Uterus (tissue), 4 donors: Measurements from ENCODE around the gene ID3. TPM values are rescaled to one million over a fixed set of nuclear protein-coding genes. Genes with fewer than 3 reads are reported as not detected.

Source experiments
- DNase-seq, 2 donors: peaks; one replicate each; pipeline ENCODE4 v3.0.0-alpha.2; 2019 to 2020
- H3K27ac ChIP-seq, 2 donors: fragments of 200-600 bp; sonication (generic); 1 replicate in 1 of 2; 2 replicates in 1 of 2; pipeline ENCODE4 v1.5.1; 2016 to 2018
- H3K27me3 ChIP-seq, 2 donors: fragments of 200-600 bp; sonication (generic); one replicate each; pipeline ENCODE4 v1.5.1; 2018 to 2019; ENCODE audit warnings: control low read depth in 1 of 2
- H3K36me3 ChIP-seq, 2 donors: fragments of 200-600 bp; sonication (generic); one replicate each; pipeline ENCODE4 v1.5.1; 2019; ENCODE audit warnings: control low read depth in 1 of 2
- H3K4me1 ChIP-seq, 2 donors: fragments of 200-600 bp; sonication (generic); one replicate each; pipeline ENCODE4 v1.5.1; 2018 to 2019; ENCODE audit warnings: control low read depth in 1 of 2
- H3K4me3 ChIP-seq, 2 donors: fragments of 200-600 bp; sonication (generic); 1 replicate in 1 of 2; 2 replicates in 1 of 2; pipeline ENCODE4 v1.5.1; 2018 to 2019; ENCODE audit warnings: mild to moderate bottlenecking in 1 of 2
- H3K9me3 ChIP-seq, 2 donors: fragments of 200-600 bp; sonication (generic); one replicate each; pipeline ENCODE4 v1.5.1; 2019; ENCODE audit warnings: control low read depth in 1 of 2
- POLR2A ChIP-seq, 2 donors: fragments of 450-650 bp; IDR thresholded peaks; one replicate each; pipeline ENCODE4 v1.6.1; 2016; ENCODE audit warnings: antibody characterized with exemption in 2 of 2, mild to moderate bottlenecking in 1 of 2, moderate library complexity in 1 of 2
- intact Hi-C: fragments of 100-400 bp; cut with DNase I; formaldehyde crosslinking; loops from one replicate; pipeline ENCODE4 v1.15.1; 2023; ENCODE audit warnings: low total_unique reads
- total RNA-seq, 4 donors: library from RNA; depleted of rRNA in 3 of 4; stranded (reverse); fragments of >200 nt in 3 of 4; gene quantifications; one replicate each; pipeline versions ENCODE4 v1.1.0 to v1.2.4, GENCODE V29; 2014 to 2023
- TF ChIP-seq, protein P1 (sequence below), 4 experiments: fragments of 200-600 bp in 2 of 4; fragments of 450-650 bp in 2 of 4; sonication (generic) in 2 of 4; IDR thresholded peaks; one replicate each; pipeline ENCODE4 v1.5.1; 2016 to 2019; ENCODE audit warnings: antibody characterized with exemption in 4 of 4, mild to moderate bottlenecking in 2 of 4, moderate library complexity in 1 of 4
- donor health status: DM: yes; HTN: yes; CAD: no.

The ID3 gene
- total RNA-seq, 4 donors from 2014 or later: 38.4 to 652 (median 260) TPM

GRCh38 chr1:23556635-23557470, 2.4 kb downstream of the ID3 start:
- H3K4me1 ChIP-seq: peaks cover 0 to 4% of the 10 kb centered on the region in 2 donors

DNA sequence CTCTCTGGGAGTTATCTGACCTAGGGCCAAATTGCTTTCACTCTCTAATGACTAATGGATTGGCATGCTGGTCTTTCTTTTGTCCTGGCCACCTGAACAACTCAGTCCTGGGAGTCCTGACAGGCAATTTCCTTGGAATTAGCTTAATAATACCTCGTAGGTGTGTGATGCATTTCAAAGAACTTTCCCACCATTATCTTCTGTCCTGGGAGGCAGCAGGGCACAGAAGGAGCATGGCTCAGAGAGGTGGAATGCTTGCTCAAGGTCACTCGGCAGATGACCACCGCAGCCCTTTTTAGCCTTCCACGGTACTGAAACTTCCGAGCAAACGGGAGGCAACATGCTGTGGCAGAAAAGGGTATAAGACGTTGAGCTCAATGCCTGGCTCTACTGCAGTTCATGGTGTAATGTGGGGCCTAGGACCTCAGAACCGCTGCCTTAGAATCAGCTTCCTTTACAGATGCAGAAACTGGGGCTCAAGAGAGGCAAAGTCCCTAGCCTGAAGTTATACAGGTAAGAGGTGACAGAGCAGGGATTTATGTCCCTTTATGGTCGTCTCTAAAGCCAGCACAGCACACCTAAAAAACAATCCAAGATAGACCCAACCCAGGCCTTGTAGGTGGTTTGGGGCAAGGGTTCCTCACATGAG, 3.2 kb downstream of the ID3 start:
- H3K9me3 ChIP-seq: no peaks in the 10 kb centered on the region
- H3K4me3 ChIP-seq: no peak overlapping the region
- H3K27me3 ChIP-seq: no peaks in the 10 kb centered on the region
- peaks cover 0 to 4% of the 10 kb centered on the region in 2 donors for H3K4me1 ChIP-seq
- TF ChIP-seq POLR2A (IDR thresholded peaks at IDR 0.05): no peak
- TF ChIP-seq, protein P1, sequence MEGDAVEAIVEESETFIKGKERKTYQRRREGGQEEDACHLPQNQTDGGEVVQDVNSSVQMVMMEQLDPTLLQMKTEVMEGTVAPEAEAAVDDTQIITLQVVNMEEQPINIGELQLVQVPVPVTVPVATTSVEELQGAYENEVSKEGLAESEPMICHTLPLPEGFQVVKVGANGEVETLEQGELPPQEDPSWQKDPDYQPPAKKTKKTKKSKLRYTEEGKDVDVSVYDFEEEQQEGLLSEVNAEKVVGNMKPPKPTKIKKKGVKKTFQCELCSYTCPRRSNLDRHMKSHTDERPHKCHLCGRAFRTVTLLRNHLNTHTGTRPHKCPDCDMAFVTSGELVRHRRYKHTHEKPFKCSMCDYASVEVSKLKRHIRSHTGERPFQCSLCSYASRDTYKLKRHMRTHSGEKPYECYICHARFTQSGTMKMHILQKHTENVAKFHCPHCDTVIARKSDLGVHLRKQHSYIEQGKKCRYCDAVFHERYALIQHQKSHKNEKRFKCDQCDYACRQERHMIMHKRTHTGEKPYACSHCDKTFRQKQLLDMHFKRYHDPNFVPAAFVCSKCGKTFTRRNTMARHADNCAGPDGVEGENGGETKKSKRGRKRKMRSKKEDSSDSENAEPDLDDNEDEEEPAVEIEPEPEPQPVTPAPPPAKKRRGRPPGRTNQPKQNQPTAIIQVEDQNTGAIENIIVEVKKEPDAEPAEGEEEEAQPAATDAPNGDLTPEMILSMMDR (IDR thresholded peaks at IDR 0.05): no peak
- H3K27ac ChIP-seq: peak overlapping the region; percentile 82 to 90
- DNase-seq: no peak
- no peaks in the 10 kb centered on the region for H3K36me3 ChIP-seq
- intact Hi-C loops: no loop called here

More at GRCh38 chr1:23556635-23557470, 2.4 kb downstream of the ID3 start:
- TF ChIP-seq, protein P1 (IDR thresholded peaks at IDR 0.05): no peak
- no peak for TF ChIP-seq POLR2A (IDR thresholded peaks at IDR 0.05)
- Histone ChIP-seq H3K4me3 (peak overlapping the region; percentile 59 to 65), H3K36me3 (no peaks in the 10 kb centered on the region), H3K27ac (peak overlapping the region; percentile 82 to 90), H3K9me3 (no peaks in the 10 kb centered on the region), H3K27me3 (no peaks in the 10 kb centered on the region)
- intact Hi-C loops: no loop called here
- no peak for DNase-seq

- TF ChIP-seq POLR2A (IDR thresholded peaks at IDR 0.05): no peak
- TF ChIP-seq, protein P1 (IDR thresholded peaks at IDR 0.05): no peak
- Histone ChIP-seq H3K4me3 (peak overlapping the region; percentile 16 to 74), H3K4me1 (peaks cover 0 to 4% of the 10 kb centered on the region in 2 donors), H3K27me3 (no peaks in the 10 kb centered on the region), H3K27ac (peak overlapping the region; percentile 82 to 90), H3K9me3 (no peaks in the 10 kb centered on the region), H3K36me3 (no peaks in the 10 kb centered on the region)
- no peak for DNase-seq
- intact Hi-C loops: no loop called here
These were observed 3.9 kb downstream of the ID3 start for GRCh38 chr1:23555270-23555985.

DNA sequence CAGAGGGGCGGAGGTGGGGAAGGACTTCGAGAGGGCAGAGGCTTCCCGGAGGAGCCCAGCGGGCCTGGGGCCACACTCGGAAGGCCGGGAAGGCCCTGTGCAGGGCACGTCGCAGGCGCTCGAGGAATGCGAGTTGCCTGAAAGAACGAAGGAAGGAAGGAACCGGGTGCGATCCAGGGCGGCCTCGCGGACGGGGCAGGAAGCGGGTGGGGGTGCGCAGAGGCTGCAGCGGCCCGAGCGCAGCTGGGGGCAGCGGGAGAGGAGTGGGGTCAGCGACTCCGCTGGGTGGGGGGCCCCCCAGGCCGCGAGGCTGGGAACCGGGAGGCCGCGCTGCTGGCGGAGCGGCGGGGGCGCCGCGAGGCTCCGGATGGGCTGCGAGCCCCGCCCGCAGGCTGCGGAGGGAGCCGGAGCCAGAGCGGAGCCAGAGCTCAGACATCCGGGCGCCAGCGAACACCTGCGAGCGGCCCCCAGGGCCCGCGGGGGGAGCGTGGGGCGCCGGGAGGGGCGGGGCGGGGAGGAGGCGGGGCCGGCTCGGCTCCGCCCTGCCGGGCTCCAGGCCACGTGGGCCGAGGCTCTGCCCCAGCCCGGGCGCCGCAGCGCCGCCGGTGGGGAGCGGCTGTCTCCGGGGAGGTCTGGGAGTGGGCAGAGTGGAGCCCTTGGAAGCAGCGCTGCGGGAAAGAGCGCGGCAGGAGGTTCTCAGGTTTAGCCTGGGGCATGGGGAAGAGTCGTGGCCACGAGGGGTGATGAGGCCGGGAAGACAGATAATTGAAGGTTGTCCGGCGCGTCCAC, 4.6 kb downstream of the ID3 start:
- TF ChIP-seq POLR2A (IDR thresholded peaks at IDR 0.05): peak; percentile 73 to 84
- TF ChIP-seq, protein P1 (IDR thresholded peaks at IDR 0.05): peak in 3 of 4 experiments; percentile 23 to 39 (median 37)
- Histone ChIP-seq H3K27ac (peak overlapping the region; percentile 82 to 90), H3K36me3 (no peaks in the 10 kb centered on the region), H3K4me1 (peaks cover 0 to 4% of the 10 kb centered on the region in 2 donors), H3K9me3 (no peaks in the 10 kb centered on the region), H3K27me3 (no peaks in the 10 kb centered on the region), H3K4me3 (peak overlapping the region; percentile 20 to 74)
- intact Hi-C loops: no loop called here
- DNase-seq: peak; percentile 73 to 84
